ENCODE results near the gene ZFAND2A. TPM values are rescaled to one million over a fixed set of nuclear protein-coding genes. Genes with fewer than 3 reads are reported as not detected.
"Not testable (repeated sequence)": the region's sequence is repeated elsewhere in the genome, so short reads cannot be mapped to it uniquely, and the experiment has no call there.

Gene ZFAND2A
- total and polyA plus RNA-seq, 2 donors from 2014 or later, result 21.9 to 27.6 TPM

DNA sequence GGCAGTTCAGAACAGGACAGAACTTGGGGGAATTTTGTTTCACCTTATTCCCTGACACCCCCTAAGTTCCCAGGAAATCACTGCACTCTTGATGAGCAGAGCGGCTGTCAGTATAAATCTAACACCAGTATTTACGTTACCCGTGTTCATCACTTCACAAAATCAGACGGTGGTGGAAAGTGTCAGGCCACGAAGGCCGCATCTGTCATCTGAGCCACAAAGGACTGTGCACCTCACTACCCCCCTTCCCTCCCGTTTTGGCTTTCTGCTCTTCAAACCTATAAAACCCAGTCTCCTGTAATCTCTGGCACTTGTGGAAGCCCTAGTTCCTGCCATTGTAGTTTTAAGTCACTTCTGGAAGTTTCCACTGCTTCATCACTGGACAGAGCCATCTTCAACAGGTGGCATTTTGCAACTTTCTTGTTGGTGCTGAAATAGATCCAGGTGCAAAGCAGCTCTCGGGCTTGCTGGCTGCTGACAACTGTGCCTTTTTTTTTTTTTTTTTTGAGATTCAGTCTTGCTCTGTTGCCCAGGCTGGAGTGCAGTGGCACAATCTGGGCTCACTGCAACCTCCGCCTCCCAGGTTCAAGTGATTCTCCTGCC is 9.5 kb downstream of the ZFAND2A start:
- DNase-seq (no peak), FAIRE-seq (no peak)
- TF ChIP-seq, protein P1, sequence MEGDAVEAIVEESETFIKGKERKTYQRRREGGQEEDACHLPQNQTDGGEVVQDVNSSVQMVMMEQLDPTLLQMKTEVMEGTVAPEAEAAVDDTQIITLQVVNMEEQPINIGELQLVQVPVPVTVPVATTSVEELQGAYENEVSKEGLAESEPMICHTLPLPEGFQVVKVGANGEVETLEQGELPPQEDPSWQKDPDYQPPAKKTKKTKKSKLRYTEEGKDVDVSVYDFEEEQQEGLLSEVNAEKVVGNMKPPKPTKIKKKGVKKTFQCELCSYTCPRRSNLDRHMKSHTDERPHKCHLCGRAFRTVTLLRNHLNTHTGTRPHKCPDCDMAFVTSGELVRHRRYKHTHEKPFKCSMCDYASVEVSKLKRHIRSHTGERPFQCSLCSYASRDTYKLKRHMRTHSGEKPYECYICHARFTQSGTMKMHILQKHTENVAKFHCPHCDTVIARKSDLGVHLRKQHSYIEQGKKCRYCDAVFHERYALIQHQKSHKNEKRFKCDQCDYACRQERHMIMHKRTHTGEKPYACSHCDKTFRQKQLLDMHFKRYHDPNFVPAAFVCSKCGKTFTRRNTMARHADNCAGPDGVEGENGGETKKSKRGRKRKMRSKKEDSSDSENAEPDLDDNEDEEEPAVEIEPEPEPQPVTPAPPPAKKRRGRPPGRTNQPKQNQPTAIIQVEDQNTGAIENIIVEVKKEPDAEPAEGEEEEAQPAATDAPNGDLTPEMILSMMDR (IDR thresholded peaks at IDR 0.05; ENCODE audit: borderline replicate concordance, extremely low read depth, insufficient read depth), result no peak
- Histone ChIP-seq H3K4me1 (ENCODE audit: control insufficient read depth in 2 of 3, insufficient read depth in 2 of 3, low read depth in 1 of 3, low read length in 3 of 3) (no peaks in the 10 kb centered on the region), H3K9me3 (ENCODE audit: control insufficient read depth in 2 of 3, insufficient read depth in 1 of 3, low read length in 3 of 3) (no peaks in the 10 kb centered on the region), H3K27me3 (ENCODE audit: control insufficient read depth, insufficient read depth, low read length) (no peaks in the 10 kb centered on the region), H3K36me3 (ENCODE audit: control insufficient read depth in 2 of 3, insufficient read depth in 3 of 3, low read length in 3 of 3) (peaks cover 0 to 31% (median 26%) of the 10 kb centered on the region in 3 donors), H3K9ac (ENCODE audit: low read length in 3 of 3) (no peak overlapping the region), H3K4me3 (ENCODE audit: low read length in 3 of 3) (no peak overlapping the region), H3K27ac (ENCODE audit: low read depth in 2 of 2, low read length in 2 of 2) (no peak overlapping the region)
- intact Hi-C loops (cut with DNase I), result no loop called here

DNA sequence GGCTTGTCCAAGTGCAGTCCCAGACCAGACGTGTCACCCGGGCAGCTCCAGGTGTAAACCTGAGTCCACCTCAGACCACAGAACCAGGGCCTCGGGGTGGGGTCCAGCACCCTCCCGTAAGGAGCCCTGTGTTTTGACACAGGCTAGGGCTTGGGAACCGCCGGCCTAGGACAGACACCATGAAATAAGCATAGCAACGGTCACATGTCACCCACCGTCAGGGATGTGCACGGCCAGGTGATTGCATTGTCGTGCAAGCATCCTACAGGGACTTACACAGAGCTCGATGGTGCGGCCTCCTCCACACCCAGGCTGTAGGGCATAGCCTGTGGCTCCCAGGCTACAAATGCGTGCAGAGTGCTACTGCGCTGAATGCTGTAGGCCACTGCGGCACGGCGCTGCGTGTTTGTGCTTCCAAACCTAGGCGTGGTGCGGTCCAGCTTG is 10.6 kb downstream of the ZFAND2A start:
- Histone ChIP-seq H3K27me3 (ENCODE audit: control insufficient read depth, insufficient read depth, low read length) (no peaks in the 10 kb centered on the region), H3K4me1 (ENCODE audit: control insufficient read depth in 2 of 3, insufficient read depth in 2 of 3, low read depth in 1 of 3, low read length in 3 of 3) (no peaks in the 10 kb centered on the region), H3K36me3 (ENCODE audit: control insufficient read depth in 2 of 3, insufficient read depth in 3 of 3, low read length in 3 of 3) (peaks cover 0 to 29% (median 26%) of the 10 kb centered on the region in 3 donors), H3K4me3 (ENCODE audit: low read length in 3 of 3) (no peak overlapping the region), H3K27ac (ENCODE audit: low read depth in 2 of 2, low read length in 2 of 2) (no peak overlapping the region), H3K9ac (ENCODE audit: low read length in 3 of 3) (no peak overlapping the region), H3K9me3 (ENCODE audit: control insufficient read depth in 2 of 3, insufficient read depth in 1 of 3, low read length in 3 of 3) (no peaks in the 10 kb centered on the region)
- intact Hi-C loops (cut with DNase I), result no loop called here
- FAIRE-seq (no peak), DNase-seq (peak in 1 of 5 donors; percentile 48)
- TF ChIP-seq, protein P1 (IDR thresholded peaks at IDR 0.05; ENCODE audit: borderline replicate concordance, extremely low read depth, insufficient read depth), result no peak

DNA sequence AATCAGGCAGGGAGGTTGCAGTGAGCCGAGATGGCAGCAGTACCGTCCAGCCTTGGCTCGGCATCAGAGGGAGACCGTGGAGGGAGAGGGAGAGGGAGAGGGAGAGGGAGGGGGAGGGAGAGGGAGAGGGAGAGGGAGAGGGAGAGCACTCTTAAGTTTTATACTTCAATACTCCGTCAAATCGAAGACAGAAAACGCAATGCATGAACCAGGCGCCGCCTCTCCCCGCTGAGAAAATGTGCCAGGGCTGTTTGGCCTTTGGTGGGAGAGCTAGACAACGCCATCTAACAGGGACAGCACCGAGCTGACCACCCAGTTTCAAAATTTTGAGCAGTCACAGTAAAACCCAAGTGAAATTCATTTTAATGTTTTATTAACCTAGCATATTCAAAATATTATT is 12.1 kb downstream of the ZFAND2A start:
- peaks cover 0 to 18% (median 16%) of the 10 kb centered on the region in 3 donors for H3K36me3 ChIP-seq (ENCODE audit: control insufficient read depth in 2 of 3, insufficient read depth in 3 of 3, low read length in 3 of 3)
- FAIRE-seq; H3K27me3 ChIP-seq (ENCODE audit: control insufficient read depth, insufficient read depth, low read length); H3K9ac ChIP-seq (ENCODE audit: low read length in 3 of 3); H3K4me1 ChIP-seq (ENCODE audit: control insufficient read depth in 2 of 3, insufficient read depth in 2 of 3, low read depth in 1 of 3, low read length in 3 of 3); DNase-seq; H3K9me3 ChIP-seq (ENCODE audit: control insufficient read depth in 2 of 3, insufficient read depth in 1 of 3, low read length in 3 of 3); intact Hi-C loops (cut with DNase I); H3K27ac ChIP-seq (ENCODE audit: low read depth in 2 of 2, low read length in 2 of 2); H3K4me3 ChIP-seq (ENCODE audit: low read length in 3 of 3): not testable (repeated sequence)

DNA sequence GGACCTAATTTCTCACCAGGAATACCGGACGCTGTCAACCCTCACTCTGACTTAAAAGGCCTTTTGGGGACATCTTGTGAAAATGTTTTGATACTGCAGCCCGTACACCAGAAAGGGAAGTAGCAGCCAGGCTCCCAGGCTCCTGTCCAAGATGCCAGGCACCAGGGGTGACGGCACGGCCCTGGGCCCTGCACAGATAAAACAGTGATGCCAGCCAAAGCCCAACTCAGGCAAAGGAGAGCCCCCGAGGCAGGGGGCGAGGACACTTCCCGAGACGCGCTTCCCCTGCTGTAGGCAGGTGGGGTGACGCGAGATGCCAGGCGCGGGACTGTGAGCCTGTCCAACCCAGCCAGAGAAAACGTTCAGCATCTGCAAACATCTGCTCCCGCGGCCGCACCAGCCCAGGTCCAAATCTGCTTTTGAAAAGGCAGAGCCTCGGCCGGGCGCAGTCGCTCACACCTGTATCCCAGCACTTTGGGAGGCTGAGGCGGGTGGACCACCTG is 15.7 kb downstream of the ZFAND2A start:
- H3K9me3 ChIP-seq (ENCODE audit: control insufficient read depth in 2 of 3, insufficient read depth in 1 of 3, low read length in 3 of 3), result no peaks in the 10 kb centered on the region
- no peak overlapping the region for H3K9ac ChIP-seq (ENCODE audit: low read length in 3 of 3)
- H3K36me3 ChIP-seq (ENCODE audit: control insufficient read depth in 2 of 3, insufficient read depth in 3 of 3, low read length in 3 of 3), result peaks cover 0 to under 1% (median 0%) of the 10 kb centered on the region in 3 donors
- H3K4me3 ChIP-seq (ENCODE audit: low read length in 3 of 3), result no peak overlapping the region
- DNase-seq (peak in 3 of 5 donors; percentile 38 to 68 (median 55)), FAIRE-seq (no peak)
- no peaks in the 10 kb centered on the region for H3K27me3 ChIP-seq (ENCODE audit: control insufficient read depth, insufficient read depth, low read length)
- no peak overlapping the region for H3K27ac ChIP-seq (ENCODE audit: low read depth in 2 of 2, low read length in 2 of 2)
- intact Hi-C loops (cut with DNase I), result no loop called here
- TF ChIP-seq, protein P1 (IDR thresholded peaks at IDR 0.05; ENCODE audit: borderline replicate concordance, extremely low read depth, insufficient read depth), result no peak
- H3K4me1 ChIP-seq (ENCODE audit: control insufficient read depth in 2 of 3, insufficient read depth in 2 of 3, low read depth in 1 of 3, low read length in 3 of 3), result no peaks in the 10 kb centered on the region

DNA sequence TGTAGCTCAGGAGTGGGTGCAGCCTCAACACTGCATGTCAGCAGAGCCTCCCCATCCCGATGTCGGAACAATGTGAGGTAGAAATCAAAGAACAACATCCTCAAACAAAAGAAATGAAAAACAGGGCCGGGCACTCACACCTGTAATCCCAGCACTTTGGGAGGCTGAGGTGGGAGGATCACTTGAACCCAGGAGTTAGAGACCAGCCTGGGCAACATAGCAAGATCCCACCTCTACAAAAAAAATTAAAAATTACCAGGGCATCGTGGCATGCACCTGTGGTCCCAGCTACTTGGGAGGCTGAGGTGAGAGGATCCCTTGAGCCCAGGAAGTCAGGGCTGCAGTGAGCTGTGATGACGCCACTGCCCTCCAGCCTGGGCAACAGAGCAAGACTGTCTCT is 17.0 kb downstream of the ZFAND2A start:
- intact Hi-C loops (cut with DNase I), result not testable (repeated sequence)

More for the DNA sequence above, 17.0 kb downstream of the ZFAND2A start:
- not testable (repeated sequence) for FAIRE-seq; H3K36me3 ChIP-seq (ENCODE audit: control insufficient read depth in 2 of 3, insufficient read depth in 3 of 3, low read length in 3 of 3); H3K27ac ChIP-seq (ENCODE audit: low read depth in 2 of 2, low read length in 2 of 2); DNase-seq; H3K4me1 ChIP-seq (ENCODE audit: control insufficient read depth in 2 of 3, insufficient read depth in 2 of 3, low read depth in 1 of 3, low read length in 3 of 3); H3K4me3 ChIP-seq (ENCODE audit: low read length in 3 of 3); H3K9ac ChIP-seq (ENCODE audit: low read length in 3 of 3); H3K27me3 ChIP-seq (ENCODE audit: control insufficient read depth, insufficient read depth, low read length); H3K9me3 ChIP-seq (ENCODE audit: control insufficient read depth in 2 of 3, insufficient read depth in 1 of 3, low read length in 3 of 3)
